Trophoblast cell (in vitro differentiated cells and primary cell): ENCODE data around the gene DOCK11.

Experiments used
- DNase-seq, 2 donors: peaks; one replicate each; pipeline ENCODE4 v3.0.0-alpha.2; 2016
- H2AFZ ChIP-seq: 2 replicates; pipeline ENCODE4 v1.6.1; 2013; ENCODE audit warnings: low read length, moderate library complexity, mild to moderate bottlenecking; ENCODE audit not compliant: insufficient read depth, poor library complexity
- H2AK5ac ChIP-seq: 2 replicates; pipeline ENCODE4 v1.6.1; 2013; ENCODE audit warnings: mild to moderate bottlenecking, low read length
- H2BK120ac ChIP-seq: 2 replicates; pipeline ENCODE4 v1.6.1; 2013; ENCODE audit warnings: low read length, mild to moderate bottlenecking, moderate library complexity; ENCODE audit not compliant: insufficient read depth, poor library complexity
- H2BK12ac ChIP-seq: 2 replicates; pipeline ENCODE4 v1.6.1; 2013; ENCODE audit warnings: mild to moderate bottlenecking, low read length, moderate library complexity
- H2BK5ac ChIP-seq: 2 replicates; pipeline ENCODE4 v1.6.1; 2013; ENCODE audit warnings: low read length, low read depth, moderate library complexity, mild to moderate bottlenecking; ENCODE audit not compliant: poor library complexity
- H3K14ac ChIP-seq: 2 replicates; pipeline ENCODE4 v1.6.1; 2013; ENCODE audit warnings: mild to moderate bottlenecking, low read length
- H3K18ac ChIP-seq: 2 replicates; pipeline ENCODE4 v1.6.1; 2013; ENCODE audit warnings: mild to moderate bottlenecking, low read length
- H3K23ac ChIP-seq: 2 replicates; pipeline ENCODE4 v1.6.1; 2013; ENCODE audit warnings: low read length
- H3K27ac ChIP-seq: 2 replicates; pipeline ENCODE4 v1.5.1; 2013; ENCODE audit warnings: low read depth, mild to moderate bottlenecking, inconsistent platforms, low read length, moderate library complexity
- H3K27me3 ChIP-seq: 2 replicates; pipeline ENCODE4 v1.6.1; 2013; ENCODE audit warnings: inconsistent platforms, mild to moderate bottlenecking, low read length, moderate library complexity; ENCODE audit not compliant: insufficient read depth
- H3K36me3 ChIP-seq, 2 experiments: 1 replicate in 1 of 2; 2 replicates in 1 of 2; pipeline ENCODE4 v1.6.1; 2013; ENCODE audit warnings: low read length in 2 of 2, mild to moderate bottlenecking in 2 of 2, moderate library complexity in 1 of 2; ENCODE audit not compliant: insufficient read depth in 2 of 2, control insufficient read depth in 1 of 2
- H3K4ac ChIP-seq: 2 replicates; pipeline ENCODE4 v1.6.1; 2013; ENCODE audit warnings: low read depth, mild to moderate bottlenecking, low read length, moderate library complexity
- H3K4me1 ChIP-seq, 2 experiments: 1 replicate in 1 of 2; 2 replicates in 1 of 2; pipeline ENCODE4 v1.6.1; 2013; ENCODE audit warnings: low read length in 2 of 2, mild to moderate bottlenecking in 2 of 2, moderate library complexity in 1 of 2; ENCODE audit not compliant: insufficient read depth in 2 of 2, control insufficient read depth in 1 of 2
- H3K4me2 ChIP-seq: 2 replicates; pipeline ENCODE4 v1.6.1; 2013; ENCODE audit warnings: inconsistent platforms, mild to moderate bottlenecking, low read length, moderate library complexity
- H3K4me3 ChIP-seq: 2 replicates; pipeline ENCODE4 v1.5.1; 2013; ENCODE audit warnings: mild to moderate bottlenecking, low read depth, low read length, inconsistent platforms
- H3K79me1 ChIP-seq: one replicate; pipeline ENCODE4 v1.6.1; 2013; ENCODE audit warnings: low read length
- H3K79me2 ChIP-seq: 2 replicates; pipeline ENCODE4 v1.6.1; 2013; ENCODE audit warnings: low read length, mild to moderate bottlenecking; ENCODE audit not compliant: control insufficient read depth, insufficient read depth, poor library complexity
- H3K9ac ChIP-seq: 2 replicates; pipeline ENCODE4 v1.6.1; 2013; ENCODE audit warnings: mild to moderate bottlenecking, low read length
- H3K9me3 ChIP-seq: 2 replicates; pipeline ENCODE4 v1.6.1; 2013; ENCODE audit warnings: low read depth, mild to moderate bottlenecking, control low read depth, inconsistent platforms, low read length; ENCODE audit not compliant: insufficient read depth
- H4K12ac ChIP-seq: 2 replicates; pipeline ENCODE4 v1.6.1; 2013; ENCODE audit warnings: low read depth, mild to moderate bottlenecking, low read length, moderate library complexity
- H4K8ac ChIP-seq: 2 replicates; pipeline ENCODE4 v1.6.1; 2013; ENCODE audit warnings: low read depth, mild to moderate bottlenecking, low read length, moderate library complexity
- H4K91ac ChIP-seq: one replicate; pipeline ENCODE4 v1.6.1; 2013; ENCODE audit warnings: low read depth, mild to moderate bottlenecking, low read length, moderate library complexity
- WGBS: extraction: QIAGEN DNeasy Blood & Tissue Kit; methylation state at CpG from one replicate; pipeline ENCODE4 v1.1.7; 2013; ENCODE audit warnings: missing lambda C conversion rate; ENCODE audit not compliant: insufficient read length, insufficient coverage; ENCODE audit errors: extremely low coverage; 5-methylcytosine and 5-hydroxymethylcytosine counted together

DOCK11 gene

DNA sequence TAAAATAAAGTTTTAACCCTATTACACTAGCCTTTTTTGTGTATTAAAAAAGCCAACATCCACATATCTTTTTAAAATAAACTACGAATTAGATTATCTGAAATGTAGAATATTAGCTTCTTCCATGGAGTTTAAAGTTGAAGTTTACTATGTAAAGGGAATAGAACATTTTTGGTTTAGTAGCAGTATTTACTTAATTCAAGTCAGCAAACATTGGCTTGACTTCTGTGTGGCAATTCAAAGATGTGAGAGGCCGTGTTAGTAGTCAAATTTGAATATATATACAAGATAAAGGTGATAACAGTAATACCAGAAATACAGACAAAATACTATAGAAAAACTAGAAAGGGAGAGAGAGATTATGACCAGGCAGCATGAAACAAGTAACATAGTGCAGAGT lies 116.7 kb downstream of the DOCK11 start:
- no peak overlapping the region for H4K12ac ChIP-seq
- no peak overlapping the region for H3K14ac ChIP-seq
- no peak overlapping the region for H3K4ac ChIP-seq
- H3K4me1 ChIP-seq, result no peaks in the 10 kb centered on the region
- H3K79me2 ChIP-seq, result no peaks in the 10 kb centered on the region
- H3K18ac ChIP-seq, result no peak overlapping the region
- H3K4me2 ChIP-seq, result no peak overlapping the region
- no peak overlapping the region for H3K27ac ChIP-seq
- H4K8ac ChIP-seq, result no peak overlapping the region
- H2BK120ac ChIP-seq, result no peak overlapping the region
- H2AK5ac ChIP-seq, result no peak overlapping the region
- H3K36me3 ChIP-seq, result no peaks in the 10 kb centered on the region
- H3K27me3 ChIP-seq, result no peaks in the 10 kb centered on the region
- no CpG with 5 or more reads among the region's 2 CpGs for WGBS
- no peak overlapping the region for H3K9ac ChIP-seq
- H2BK5ac ChIP-seq, result no peak overlapping the region
- H2AFZ ChIP-seq, result no peak overlapping the region
- H4K91ac ChIP-seq, result no peak overlapping the region
- no peaks in the 10 kb centered on the region for H3K9me3 ChIP-seq
- H3K4me3 ChIP-seq, result no peak overlapping the region
- no peak for DNase-seq
- H3K23ac ChIP-seq, result no peak overlapping the region
- H3K79me1 ChIP-seq, result no peaks in the 10 kb centered on the region
- no peak overlapping the region for H2BK12ac ChIP-seq

DNA sequence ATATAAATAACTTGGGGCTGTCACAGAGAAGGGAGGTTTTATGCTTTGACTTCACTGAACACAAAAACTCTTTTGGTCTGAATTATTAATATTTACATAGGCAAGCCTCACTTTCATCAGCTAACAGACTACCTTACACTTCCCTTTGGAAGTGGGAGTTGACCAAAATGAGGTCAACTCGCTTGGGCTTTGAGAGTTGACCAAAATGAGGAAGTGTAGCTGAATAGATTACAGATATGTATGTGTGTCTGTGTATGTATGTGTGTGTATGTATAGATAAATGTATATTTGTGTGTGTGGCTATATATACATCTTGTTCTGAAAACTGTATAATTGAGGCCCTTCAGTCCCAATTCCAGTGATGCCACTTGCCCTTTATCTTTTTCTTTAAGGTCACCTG lies 118.5 kb downstream of the DOCK11 start:
- no peak overlapping the region for H2BK120ac ChIP-seq
- H3K27ac ChIP-seq, result no peak overlapping the region
- no peak overlapping the region for H2BK12ac ChIP-seq
- no peak overlapping the region for H3K23ac ChIP-seq
- H3K4me2 ChIP-seq, result no peak overlapping the region
- DNase-seq, result no peak
- no peaks in the 10 kb centered on the region for H3K79me2 ChIP-seq
- no peak overlapping the region for H4K12ac ChIP-seq
- no peak overlapping the region for H3K18ac ChIP-seq
- no peaks in the 10 kb centered on the region for H3K79me1 ChIP-seq
- H2BK5ac ChIP-seq, result no peak overlapping the region
- no peaks in the 10 kb centered on the region for H3K9me3 ChIP-seq
- WGBS, result no CpG with 5 or more reads among the region's 1 CpG
- H3K4me3 ChIP-seq, result no peak overlapping the region
- no peak overlapping the region for H3K4ac ChIP-seq
- no peak overlapping the region for H3K14ac ChIP-seq
- no peaks in the 10 kb centered on the region for H3K27me3 ChIP-seq
- no peak overlapping the region for H2AFZ ChIP-seq
- no peaks in the 10 kb centered on the region for H3K36me3 ChIP-seq
- H2AK5ac ChIP-seq, result no peak overlapping the region
- no peak overlapping the region for H4K91ac ChIP-seq
- no peaks in the 10 kb centered on the region for H3K4me1 ChIP-seq
- no peak overlapping the region for H3K9ac ChIP-seq
- H4K8ac ChIP-seq, result no peak overlapping the region

DNA sequence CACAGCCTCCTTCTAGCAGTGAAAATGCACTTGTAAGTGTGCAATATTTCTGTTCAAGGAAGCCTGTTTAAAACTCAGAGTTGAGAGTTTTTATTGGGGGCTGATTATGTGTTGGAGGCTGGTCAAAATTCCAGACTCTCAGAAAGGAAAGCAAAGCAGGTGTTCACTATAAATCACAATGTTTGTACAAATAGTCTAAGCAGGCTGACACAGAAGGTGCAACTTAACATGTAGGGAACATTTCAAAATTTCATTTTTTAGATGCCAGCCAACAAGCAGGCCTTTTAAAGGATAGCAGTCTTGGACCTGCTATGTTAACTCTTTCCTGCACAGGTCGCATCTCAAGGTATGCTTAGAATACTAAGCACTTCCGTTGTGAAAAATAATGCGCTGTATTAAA lies 119.5 kb downstream of the DOCK11 start:
- WGBS, result no CpG with 5 or more reads among the region's 3 CpGs
- Histone ChIP-seq H3K36me3 (no peaks in the 10 kb centered on the region), H2AK5ac (no peak overlapping the region), H3K4ac (no peak overlapping the region), H3K79me2 (no peaks in the 10 kb centered on the region), H4K91ac (no peak overlapping the region), H2AFZ (no peak overlapping the region), H3K4me3 (no peak overlapping the region), H3K9ac (no peak overlapping the region), H4K8ac (no peak overlapping the region), H2BK5ac (no peak overlapping the region), H3K23ac (no peak overlapping the region), H3K4me2 (no peak overlapping the region), H2BK120ac (no peak overlapping the region), H3K27ac (no peak overlapping the region), H3K4me1 (no peaks in the 10 kb centered on the region), H2BK12ac (no peak overlapping the region), H3K79me1 (no peaks in the 10 kb centered on the region), H3K9me3 (no peaks in the 10 kb centered on the region), H3K18ac (no peak overlapping the region), H3K14ac (no peak overlapping the region), H3K27me3 (no peaks in the 10 kb centered on the region), H4K12ac (no peak overlapping the region)
- DNase-seq, result no peak

DNA sequence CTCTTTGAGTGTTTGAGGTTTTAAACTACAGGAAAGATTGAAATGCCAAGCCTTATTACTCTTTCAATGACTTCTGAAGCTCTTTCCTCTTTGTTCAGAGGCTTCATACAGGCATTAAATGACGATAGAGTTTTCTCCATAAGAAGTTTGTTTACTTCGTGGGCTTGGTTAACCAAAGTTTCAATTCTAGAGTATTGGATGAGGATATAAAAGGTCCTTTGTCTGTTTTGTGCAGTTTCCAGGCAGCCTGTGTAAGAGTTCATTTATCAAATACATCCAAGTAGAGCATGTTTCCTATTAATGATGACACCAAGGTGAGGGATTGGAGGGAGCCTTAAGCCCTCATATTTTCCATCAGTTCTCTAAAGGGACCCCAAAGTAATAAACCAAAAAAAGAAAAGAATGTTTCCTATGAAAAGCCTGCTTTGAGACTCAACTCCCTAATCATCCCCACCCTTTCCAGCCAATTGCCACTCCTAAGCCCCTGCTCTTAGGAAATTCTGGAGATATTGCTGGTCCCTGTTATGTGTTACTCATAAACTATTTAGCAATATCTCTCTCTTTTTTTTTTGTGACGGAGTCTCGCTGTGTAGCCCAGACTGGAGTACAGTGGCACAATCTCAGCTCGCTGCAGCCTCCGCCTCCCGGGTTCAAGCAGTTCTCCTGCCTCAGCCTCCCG lies 125.6 kb downstream of the DOCK11 start:
- Histone ChIP-seq H3K18ac (no peak overlapping the region), H4K12ac (no peak overlapping the region)

More for the DNA sequence above, 125.6 kb downstream of the DOCK11 start:
- Histone ChIP-seq H3K4me3 (no peak overlapping the region), H3K4me1 (no peaks in the 10 kb centered on the region), H3K9me3 (no peaks in the 10 kb centered on the region), H2BK120ac (no peak overlapping the region), H3K4me2 (no peak overlapping the region), H2BK12ac (no peak overlapping the region), H3K79me1 (no peaks in the 10 kb centered on the region), H3K23ac (no peak overlapping the region), H2AFZ (no peak overlapping the region), H2AK5ac (no peak overlapping the region), H3K27ac (no peak overlapping the region), H4K8ac (no peak overlapping the region), H3K79me2 (no peaks in the 10 kb centered on the region), H3K27me3 (no peaks in the 10 kb centered on the region), H3K14ac (no peak overlapping the region), H3K36me3 (no peaks in the 10 kb centered on the region), H3K9ac (no peak overlapping the region), H3K4ac (no peak overlapping the region), H4K91ac (no peak overlapping the region), H2BK5ac (no peak overlapping the region)
- no CpG with 5 or more reads among the region's 8 CpGs for WGBS
- DNase-seq, result no peak
